ENCODE results near the gene KRT6A. TPM values are rescaled to one million over a fixed set of nuclear protein-coding genes. Genes with fewer than 3 reads are reported as not detected.

KRT6A gene
- total and polyA plus RNA-seq, 2 of the 13 experiments (the other 11 are each of a cell fraction or from before 2014, with no cell fraction given): 0.13 TPM; not detected in 1

GRCh38 chr12:52443966-52444365 lies 49.1 kb downstream of the KRT6A start:
- no TSS peak for BruUV-seq (replicated peaks)
- in situ Hi-C loops (cut with HindIII; ENCODE audit: extremely low pct_ligation_motif_present, low pct_unique_long_range_greater_than_20kb) (no loop called here), intact Hi-C loops (cut with micrococcal nuclease; ENCODE audit: unreplicated experiment) (no loop called here)
- Histone ChIP-seq H3K9ac (ENCODE audit: insufficient read depth, low read depth, low read length) (no peak overlapping the region), H3K79me2 (ENCODE audit: insufficient read depth, low read length) (no peaks in the 10 kb centered on the region), H3K9me3 (ENCODE audit: low read length) (no peaks in the 10 kb centered on the region), H3K4me1 (ENCODE audit: insufficient read depth, low read length) (peaks cover 13% of the 10 kb centered on the region), H2AFZ (ENCODE audit: low read length) (no peak overlapping the region), H3K36me3 (replicated peaks in 1 of 2; ENCODE audit: control insufficient read depth in 1 of 2, insufficient read depth in 2 of 2, low read length in 2 of 2) (no peaks in the 10 kb centered on the region), H3K4me3 (replicated peaks in 1 of 3; ENCODE audit: insufficient read depth in 1 of 3, low read depth in 2 of 3, low read length in 3 of 3) (no peak overlapping the region), H3K4me2 (ENCODE audit: low read depth, low read length) (no peak overlapping the region), H3K27me3 (ENCODE audit: control insufficient read depth in 1 of 2, insufficient read depth in 2 of 2, low read length in 2 of 2) (peaks cover 0 to 4% of the 10 kb centered on the region in 2 experiments; a peak in 1 of 5 replicates), H3K27ac (ENCODE audit: extremely low read length, insufficient read depth, low read length) (no peak overlapping the region), H4K20me1 (ENCODE audit: insufficient read depth, low read length) (no peaks in the 10 kb centered on the region)
- ATAC-seq (no peak), FAIRE-seq (no peak), DNase-seq (ENCODE audit: low spot score) (no peak)
- ChIA-PET CTCF (ENCODE audit: low intra/inter-chr PET ratio, low total read pairs) (no interaction called here), POLR2A (no interaction called here)
- TF ChIP-seq SPEN (CRISPR knock-in tag; IDR thresholded peaks at IDR 0.05; ENCODE audit: low read depth) (no peak), ZNF577 (CRISPR knock-in tag; IDR thresholded peaks at IDR 0.05; ENCODE audit: borderline replicate concordance, low read depth) (no peak), KAT8 (CRISPR knock-in tag; IDR thresholded peaks at IDR 0.05) (no peak), MAZ (IDR thresholded peaks at IDR 0.05; ENCODE audit: borderline replicate concordance, low read depth, low read length) (no peak), MAZ (CRISPR knock-in tag; IDR thresholded peaks at IDR 0.05; ENCODE audit: low read depth) (no peak), ZBTB46 (CRISPR knock-in tag; IDR thresholded peaks at IDR 0.05; ENCODE audit: borderline replicate concordance) (no peak), ZNF367 (CRISPR knock-in tag; IDR thresholded peaks at IDR 0.05; ENCODE audit: borderline replicate concordance) (no peak), ZNF720 (CRISPR knock-in tag; IDR thresholded peaks at IDR 0.05) (no peak), KDM5B (CRISPR knock-in tag; IDR thresholded peaks at IDR 0.05; ENCODE audit: borderline replicate concordance) (no peak), PHF20 (CRISPR knock-in tag; IDR thresholded peaks at IDR 0.05) (no peak), HOXD1 (CRISPR knock-in tag; IDR thresholded peaks at IDR 0.05) (no peak), RFX3 (CRISPR knock-in tag; IDR thresholded peaks at IDR 0.05) (no peak), POLR2AphosphoS5 (IDR thresholded peaks at IDR 0.05; ENCODE audit: low read depth, low read length) (no peak), MTF2 (CRISPR knock-in tag; IDR thresholded peaks at IDR 0.05; ENCODE audit: borderline replicate concordance) (no peak), TAF15 (IDR thresholded peaks at IDR 0.05; ENCODE audit: low read depth, low read length, poor library complexity, severe bottlenecking) (no peak), HOXA9 (CRISPR knock-in tag; IDR thresholded peaks at IDR 0.05; ENCODE audit: borderline replicate concordance) (no peak), PAXIP1 (CRISPR knock-in tag; conservative IDR thresholded peaks at IDR 0.05) (no peak), SOX13 (IDR thresholded peaks at IDR 0.05) (no peak), SOX13 (CRISPR knock-in tag; conservative IDR thresholded peaks at IDR 0.05 in 1 of 2, IDR thresholded peaks at IDR 0.05 in 1 of 2) (no peak), ZBTB38 (CRISPR knock-in tag; IDR thresholded peaks at IDR 0.05) (no peak), HNRNPK (IDR thresholded peaks at IDR 0.05; ENCODE audit: low read depth, low read length, poor library complexity, severe bottlenecking) (no peak), IRF2 (CRISPR knock-in tag; IDR thresholded peaks at IDR 0.05) (no peak)
- 46% methylated on average over 3 of the region's 3 CpGs for WGBS (ENCODE audit: low lambda C conversion rate)
